ENCODE data around the gene GRAMD1B.

DNA sequence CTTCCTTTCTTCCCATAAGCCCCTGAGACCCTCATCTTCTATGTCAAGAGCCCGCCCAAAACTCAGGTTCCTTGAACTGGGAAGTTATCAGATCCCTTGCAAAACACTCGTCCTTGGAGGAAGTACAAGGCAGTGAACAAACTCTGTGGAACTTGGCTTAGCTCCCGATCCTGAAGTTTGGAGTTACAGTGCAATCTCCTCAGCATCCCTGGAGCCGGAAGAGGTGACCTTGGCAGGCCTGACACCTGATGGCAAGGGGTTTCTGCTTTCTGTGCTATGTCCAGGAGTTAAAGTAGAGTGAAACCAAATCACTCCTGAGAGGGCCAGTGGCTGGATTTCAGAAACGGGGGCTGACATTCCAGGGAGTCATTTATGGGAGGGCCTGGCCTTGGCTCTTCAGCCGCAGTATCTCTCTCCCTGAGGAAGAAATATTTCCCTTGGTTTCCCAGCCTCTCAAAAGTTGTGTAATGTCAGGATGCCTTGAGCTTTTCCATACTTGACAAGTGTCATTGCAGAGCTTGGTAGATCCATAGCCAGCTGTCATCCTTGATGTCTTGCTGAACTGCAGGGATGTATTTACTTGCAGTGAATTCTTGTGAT lies 1.9 kb upstream of the GRAMD1B start:
- TF ChIP-seq CTCF (IDR thresholded peaks at IDR 0.05), result no peak
- TF ChIP-seq, protein P1, sequence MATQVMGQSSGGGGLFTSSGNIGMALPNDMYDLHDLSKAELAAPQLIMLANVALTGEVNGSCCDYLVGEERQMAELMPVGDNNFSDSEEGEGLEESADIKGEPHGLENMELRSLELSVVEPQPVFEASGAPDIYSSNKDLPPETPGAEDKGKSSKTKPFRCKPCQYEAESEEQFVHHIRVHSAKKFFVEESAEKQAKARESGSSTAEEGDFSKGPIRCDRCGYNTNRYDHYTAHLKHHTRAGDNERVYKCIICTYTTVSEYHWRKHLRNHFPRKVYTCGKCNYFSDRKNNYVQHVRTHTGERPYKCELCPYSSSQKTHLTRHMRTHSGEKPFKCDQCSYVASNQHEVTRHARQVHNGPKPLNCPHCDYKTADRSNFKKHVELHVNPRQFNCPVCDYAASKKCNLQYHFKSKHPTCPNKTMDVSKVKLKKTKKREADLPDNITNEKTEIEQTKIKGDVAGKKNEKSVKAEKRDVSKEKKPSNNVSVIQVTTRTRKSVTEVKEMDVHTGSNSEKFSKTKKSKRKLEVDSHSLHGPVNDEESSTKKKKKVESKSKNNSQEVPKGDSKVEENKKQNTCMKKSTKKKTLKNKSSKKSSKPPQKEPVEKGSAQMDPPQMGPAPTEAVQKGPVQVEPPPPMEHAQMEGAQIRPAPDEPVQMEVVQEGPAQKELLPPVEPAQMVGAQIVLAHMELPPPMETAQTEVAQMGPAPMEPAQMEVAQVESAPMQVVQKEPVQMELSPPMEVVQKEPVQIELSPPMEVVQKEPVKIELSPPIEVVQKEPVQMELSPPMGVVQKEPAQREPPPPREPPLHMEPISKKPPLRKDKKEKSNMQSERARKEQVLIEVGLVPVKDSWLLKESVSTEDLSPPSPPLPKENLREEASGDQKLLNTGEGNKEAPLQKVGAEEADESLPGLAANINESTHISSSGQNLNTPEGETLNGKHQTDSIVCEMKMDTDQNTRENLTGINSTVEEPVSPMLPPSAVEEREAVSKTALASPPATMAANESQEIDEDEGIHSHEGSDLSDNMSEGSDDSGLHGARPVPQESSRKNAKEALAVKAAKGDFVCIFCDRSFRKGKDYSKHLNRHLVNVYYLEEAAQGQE (IDR thresholded peaks at IDR 0.05), result no peak
- TF ChIP-seq ZNF302 (CRISPR knock-in tag; IDR thresholded peaks at IDR 0.05), result no peak
